H1 (cell line): Measurements from ENCODE around the gene CDH18. TPM values are rescaled to one million over a fixed set of nuclear protein-coding genes. Genes with fewer than 3 reads are reported as not detected.

Experiments used
- ASH2L ChIP-seq: fragments of 200-600, 300-600 bp; sonication (generic); IDR thresholded peaks from one replicate; pipeline ENCODE4 v1.7.1; 2017; ENCODE audit warnings: low read length
- EZH2 ChIP-seq: fragments of 200-600 bp; sonication (generic); IDR thresholded peaks from 2 replicates; pipeline ENCODE4 v1.7.1; 2012; ENCODE audit warnings: low read depth, mild to moderate bottlenecking, moderate library complexity, low read length, inconsistent platforms; ENCODE audit not compliant: severe bottlenecking
- GTF2F1 ChIP-seq: IDR thresholded peaks from 2 replicates; pipeline ENCODE4 v1.6.1; 2012; ENCODE audit warnings: low read depth, low read length, improper control_type of control experiment, borderline replicate concordance
- KDM5A ChIP-seq: fragments of 200-600 bp; IDR thresholded peaks from 2 replicates; pipeline ENCODE4 v1.7.1; 2012; ENCODE audit warnings: mild to moderate bottlenecking, low read length, inconsistent platforms, mixed read lengths
- NANOG ChIP-seq: IDR thresholded peaks from 2 replicates; pipeline ENCODE4 v1.6.1; 2011; ENCODE audit warnings: low read length, low read depth, mild to moderate bottlenecking, inconsistent platforms; ENCODE audit not compliant: insufficient read depth, poor library complexity, severe bottlenecking
- RFX5 ChIP-seq: IDR thresholded peaks from 2 replicates; pipeline ENCODE4 v1.6.1; 2011; ENCODE audit warnings: low read depth, low read length, improper control_type of control experiment, borderline replicate concordance
- RNF2 ChIP-seq: fragments of 200-900, 300-1000 bp; sonication (generic); IDR thresholded peaks from 2 replicates; pipeline ENCODE4 v1.7.1; 2016; ENCODE audit warnings: borderline replicate concordance, low read depth, mild to moderate bottlenecking, antibody characterized with exemption, low read length; ENCODE audit not compliant: poor library complexity, severe bottlenecking; ENCODE audit errors: missing control alignments
- SIX5 ChIP-seq: IDR thresholded peaks from 2 replicates; pipeline ENCODE4 v1.6.1; 2011; ENCODE audit warnings: mild to moderate bottlenecking, low read depth, low read length
- SP2 ChIP-seq: IDR thresholded peaks from 2 replicates; pipeline ENCODE4 v1.6.1; 2012; ENCODE audit warnings: mild to moderate bottlenecking, low read length, inconsistent platforms
- SP4 ChIP-seq: IDR thresholded peaks from 2 replicates; pipeline ENCODE4 v1.6.1; 2012; ENCODE audit warnings: low read length, inconsistent platforms
- polyA plus RNA-seq, 7 experiments: library from polyadenylated mRNA; depleted of rRNA in 3 of 7; stranded (reverse) in 5 of 7; unstranded in 2 of 7; fragments of >200 nt in 5 of 7; fragments of 200-250 nt in 2 of 7; gene quantifications; 1 replicate in 5 of 7; 2 replicates in 1 of 7; 4 replicates in 1 of 7; pipeline versions ENCODE4 v1.2.1 to v1.2.3, GENCODE V29; 2011 to 2013; ENCODE audit warnings: missing spikeins in 2 of 7, mixed read lengths in 2 of 7
- total RNA-seq: library from RNA; stranded (reverse); fragmentation: NEBNext Ultra II Directional; extraction: Animal tissue kit (Norgen Biotek cat#: 25700); gene quantifications from 2 replicates; pipeline ENCODE4 v1.2.1, GENCODE V29; 2021

CDH18 gene
- total and polyA plus RNA-seq, 2 of the 8 experiments (the other 6 are each of a cell fraction or from before 2014, with no cell fraction given): 0.30 to 0.32 TPM

DNA sequence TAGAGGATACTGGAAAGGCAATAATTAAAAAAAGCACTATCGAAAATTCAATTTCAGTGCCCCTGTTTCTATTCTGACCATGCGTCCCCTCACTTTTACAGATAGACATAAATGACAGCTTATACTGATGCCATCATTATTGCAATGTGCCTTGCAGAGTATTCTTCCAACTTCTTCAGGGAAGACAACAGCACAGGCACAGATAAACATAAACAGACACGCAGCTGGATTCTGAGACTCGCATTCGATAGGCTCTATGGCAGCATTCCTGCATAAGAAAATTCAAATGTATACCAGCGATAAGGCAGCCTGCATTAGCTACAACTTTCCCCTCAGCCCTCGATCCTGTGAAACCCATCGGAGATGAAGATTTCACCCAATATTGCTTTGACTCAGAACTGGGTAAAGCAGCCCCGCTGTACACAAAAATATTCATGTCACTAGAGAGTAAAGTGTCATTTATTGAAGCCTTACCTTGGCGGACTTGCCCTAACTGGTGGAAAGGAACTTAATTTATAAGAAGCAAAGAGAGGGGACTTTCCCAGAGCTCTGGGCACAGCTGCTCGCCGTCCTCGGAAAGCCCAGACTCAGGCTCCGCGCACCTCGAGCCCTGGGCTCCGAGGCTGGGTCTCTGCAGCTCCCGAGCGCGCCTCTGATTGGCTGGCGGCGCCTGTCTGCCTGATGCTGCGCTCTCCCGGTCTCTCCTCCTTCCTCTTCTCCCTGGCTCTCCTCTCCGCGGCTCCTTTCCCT is at the start of gene CDH18 (continued):
- no peak for TF ChIP-seq SP2
- no peak for TF ChIP-seq RFX5
- TF ChIP-seq SIX5: no peak
- no peak for TF ChIP-seq GTF2F1
- peak; percentile 64 for TF ChIP-seq ASH2L
- TF ChIP-seq NANOG: no peak
- no peak for TF ChIP-seq RNF2
- TF ChIP-seq KDM5A: no peak
- no peak for TF ChIP-seq EZH2
- TF ChIP-seq SP4: no peak
